GM12872 (cell line): ENCODE measurements around the gene RUNX1.

Experiments used
- TF ChIP-seq, protein P1 (sequence below): IDR thresholded peaks from 3 replicates; pipeline ENCODE4 v1.5.1; 2011; ENCODE audit warnings: low read depth, mild to moderate bottlenecking, low read length, moderate library complexity; ENCODE audit not compliant: insufficient read depth

The RUNX1 gene

DNA sequence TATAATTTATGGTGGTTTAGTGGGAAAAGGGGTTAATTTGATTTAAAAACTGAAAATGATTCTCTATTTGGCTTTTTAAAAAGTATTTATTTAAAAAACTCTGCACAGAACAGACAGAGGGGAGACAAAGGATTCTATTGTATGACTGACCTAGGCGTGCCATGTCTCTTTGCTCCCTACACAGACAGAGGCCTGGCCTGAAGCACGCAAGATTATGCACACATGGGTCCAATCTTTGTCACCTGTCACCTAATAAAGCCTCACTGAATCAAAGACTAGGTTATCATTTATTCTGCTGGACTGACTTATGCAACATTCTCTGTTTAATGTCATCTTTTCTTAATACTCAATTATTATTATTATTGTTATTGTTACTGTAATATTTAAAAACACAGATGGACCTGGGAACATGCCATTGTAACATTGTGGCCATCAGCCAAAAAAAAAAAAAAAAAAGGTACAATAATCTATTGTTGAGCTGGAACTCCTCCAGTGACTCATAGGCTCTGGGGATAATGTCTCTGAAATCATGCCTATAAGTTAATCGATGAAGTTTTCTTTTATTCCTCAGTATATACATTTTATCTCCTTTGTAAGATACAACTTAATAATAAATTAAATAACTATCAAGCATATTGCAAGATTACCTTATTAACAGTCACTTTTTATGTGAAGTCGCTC lies 112.1 kb downstream of the RUNX1 start:
- TF ChIP-seq, protein P1, sequence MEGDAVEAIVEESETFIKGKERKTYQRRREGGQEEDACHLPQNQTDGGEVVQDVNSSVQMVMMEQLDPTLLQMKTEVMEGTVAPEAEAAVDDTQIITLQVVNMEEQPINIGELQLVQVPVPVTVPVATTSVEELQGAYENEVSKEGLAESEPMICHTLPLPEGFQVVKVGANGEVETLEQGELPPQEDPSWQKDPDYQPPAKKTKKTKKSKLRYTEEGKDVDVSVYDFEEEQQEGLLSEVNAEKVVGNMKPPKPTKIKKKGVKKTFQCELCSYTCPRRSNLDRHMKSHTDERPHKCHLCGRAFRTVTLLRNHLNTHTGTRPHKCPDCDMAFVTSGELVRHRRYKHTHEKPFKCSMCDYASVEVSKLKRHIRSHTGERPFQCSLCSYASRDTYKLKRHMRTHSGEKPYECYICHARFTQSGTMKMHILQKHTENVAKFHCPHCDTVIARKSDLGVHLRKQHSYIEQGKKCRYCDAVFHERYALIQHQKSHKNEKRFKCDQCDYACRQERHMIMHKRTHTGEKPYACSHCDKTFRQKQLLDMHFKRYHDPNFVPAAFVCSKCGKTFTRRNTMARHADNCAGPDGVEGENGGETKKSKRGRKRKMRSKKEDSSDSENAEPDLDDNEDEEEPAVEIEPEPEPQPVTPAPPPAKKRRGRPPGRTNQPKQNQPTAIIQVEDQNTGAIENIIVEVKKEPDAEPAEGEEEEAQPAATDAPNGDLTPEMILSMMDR, result no peak

DNA sequence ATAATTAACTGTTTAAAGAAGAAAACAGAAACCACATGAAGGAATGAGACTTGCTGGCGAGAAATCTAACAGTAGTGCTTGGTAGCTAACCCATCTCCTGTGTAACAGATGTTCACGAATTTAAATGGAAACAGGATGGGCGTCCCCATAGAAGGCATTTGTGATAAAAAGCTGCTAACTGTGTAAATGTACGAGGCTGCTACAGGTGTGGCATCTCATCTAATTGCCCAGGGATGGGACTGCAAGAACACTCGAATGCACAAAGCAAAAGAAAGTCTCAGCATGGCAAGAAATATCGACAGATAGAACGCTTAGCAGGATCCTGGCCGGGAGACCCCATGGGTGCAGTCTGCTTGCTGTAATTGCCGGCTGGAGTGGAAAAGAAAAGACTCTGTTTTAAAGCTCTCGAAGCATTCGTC lies 112.7 kb downstream of the RUNX1 start:
- TF ChIP-seq, protein P1, result no peak

DNA sequence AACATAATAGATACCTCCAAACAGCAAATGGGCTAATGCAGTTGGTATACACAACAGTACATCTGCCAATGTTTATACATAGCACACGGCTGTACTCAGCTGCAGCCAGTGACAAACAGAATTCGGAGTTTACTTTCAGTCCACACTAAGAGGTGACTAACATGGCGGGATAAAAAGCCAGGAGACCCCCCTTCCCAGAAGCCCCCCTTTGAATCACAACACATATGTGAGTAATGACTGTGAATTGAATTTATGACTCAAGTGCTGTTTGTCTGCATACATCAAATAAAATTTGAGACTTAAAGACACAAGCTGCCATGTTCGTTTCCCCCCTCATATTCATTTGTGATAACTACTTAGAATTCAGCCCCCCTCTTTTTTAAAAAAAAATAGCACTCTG lies 113.2 kb downstream of the RUNX1 start:
- TF ChIP-seq, protein P1, result no peak

DNA sequence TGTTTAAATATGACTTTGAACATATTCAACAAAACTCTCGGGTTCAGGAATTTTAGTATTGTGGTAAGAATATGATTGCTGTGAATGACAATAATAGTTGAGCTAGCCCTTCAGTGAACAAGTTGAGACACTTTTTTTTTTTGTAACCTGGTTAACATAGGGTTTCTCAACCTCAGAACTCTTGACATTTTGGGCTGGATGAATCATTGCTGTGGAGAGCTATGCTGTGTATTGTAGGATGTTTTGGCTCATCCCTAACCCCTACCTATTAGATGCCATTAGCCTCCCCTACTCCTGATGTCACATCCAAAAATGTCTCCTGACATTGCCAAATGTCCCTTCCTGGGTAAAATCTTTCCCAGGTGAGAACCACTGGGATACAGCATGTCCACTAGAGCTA lies 113.7 kb downstream of the RUNX1 start:
- TF ChIP-seq, protein P1, result no peak

DNA sequence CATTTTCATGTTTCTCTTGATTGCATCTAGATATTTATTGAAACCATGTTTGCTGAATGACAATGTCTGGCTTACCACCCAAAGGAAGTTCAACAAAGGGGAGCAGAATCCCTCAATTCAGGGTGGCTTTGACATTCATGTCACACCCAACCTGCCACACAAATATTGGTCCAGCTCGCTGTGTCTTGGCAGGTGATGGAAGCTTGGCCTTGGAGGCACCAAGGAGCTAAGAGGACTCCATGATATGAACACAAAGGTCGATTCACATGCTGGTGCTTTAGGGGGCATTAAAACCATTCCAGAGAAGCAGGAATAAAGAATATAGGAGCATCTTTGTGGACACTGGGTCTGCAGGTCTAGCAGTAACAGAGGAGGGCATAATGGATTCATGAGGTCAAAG lies 114.8 kb downstream of the RUNX1 start:
- TF ChIP-seq, protein P1, result no peak

DNA sequence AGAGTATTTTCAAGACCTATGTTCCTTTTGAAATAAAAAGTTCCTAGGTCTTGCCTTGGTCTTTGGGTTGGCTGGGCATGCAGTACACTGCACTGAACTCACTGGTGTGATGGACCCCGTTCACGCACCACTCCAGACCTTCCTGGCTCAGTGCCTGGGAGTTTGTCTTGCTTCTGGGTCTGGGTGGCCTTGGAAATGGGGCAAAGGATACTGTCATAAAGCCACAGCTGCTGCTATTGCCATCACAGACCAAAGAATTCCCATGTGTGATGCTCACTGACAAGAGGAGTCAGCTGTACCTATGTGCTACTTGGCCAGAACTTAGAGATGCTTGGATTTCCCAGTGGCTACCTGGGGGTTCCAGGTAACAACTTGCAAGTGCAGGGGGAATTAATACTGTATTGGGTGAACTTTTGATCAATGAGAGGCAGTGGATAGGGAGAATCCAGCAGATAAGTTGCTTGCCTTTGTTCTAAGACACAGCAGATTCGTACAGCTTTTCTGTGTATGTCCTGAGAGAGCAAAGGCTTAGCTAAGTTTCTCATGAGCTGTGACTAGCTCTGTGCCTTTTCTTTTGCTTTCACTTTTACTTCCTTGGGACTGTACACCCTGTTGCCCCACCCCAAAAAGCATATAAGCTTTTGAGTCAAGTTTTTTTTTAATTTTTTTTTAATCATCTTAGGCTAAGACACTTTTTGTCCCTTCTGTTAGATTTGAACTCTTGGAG lies 115.3 kb downstream of the RUNX1 start:
- TF ChIP-seq, protein P1, result no peak

DNA sequence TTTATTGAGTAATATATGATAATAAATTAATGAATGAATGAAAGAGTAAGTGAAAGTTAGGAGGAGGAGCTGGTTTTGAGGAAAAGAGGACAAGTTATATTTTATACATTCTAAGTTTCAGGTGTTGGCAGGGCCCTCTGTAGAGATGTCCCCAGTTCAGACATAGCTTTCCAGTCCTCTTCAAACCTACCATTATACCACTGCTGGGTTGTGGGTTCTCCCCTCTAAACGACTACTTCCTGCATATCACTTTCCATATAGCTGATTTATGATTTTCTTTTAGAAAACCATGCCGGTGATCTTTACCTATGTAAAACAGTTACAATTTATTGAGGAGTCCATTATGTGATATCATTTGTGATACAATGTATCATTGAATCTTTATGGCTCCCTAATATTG lies 116.9 kb downstream of the RUNX1 start:
- TF ChIP-seq, protein P1, result no peak
